Kidney tubule cell (primary cell): ENCODE results near the gene HOXD10.

ENCODE experiments used
- DNase-seq: peaks from one replicate; pipeline ENCODE4 v3.0.0-alpha.2; 2018; ENCODE audit warnings: low spot score

Gene HOXD10

GRCh38 chr2:176107731-176108181, 8.8 kb upstream of the HOXD10 start:
- no peak for DNase-seq

- no peak for DNase-seq
These were observed 7.2 kb upstream of the HOXD10 start for GRCh38 chr2:176109192-176109901.

GRCh38 chr2:176109946-176110345, 6.6 kb upstream of the HOXD10 start:
- no peak for DNase-seq

- no peak for DNase-seq
These were observed 5.9 kb upstream of the HOXD10 start for GRCh38 chr2:176110415-176111308.

GRCh38 chr2:176111309-176111663, 5.3 kb upstream of the HOXD10 start:
- peak; percentile 81 for DNase-seq

- DNase-seq = no peak
These were observed 4.7 kb upstream of the HOXD10 start for GRCh38 chr2:176111846-176112374.

- DNase-seq = no peak
These were observed 3.9 kb upstream of the HOXD10 start for GRCh38 chr2:176112375-176113302.

- DNase-seq = peak; percentile 58
These were observed 2.3 kb upstream of the HOXD10 start for GRCh38 chr2:176114120-176114929.

GRCh38 chr2:176114930-176115625, 1.5 kb upstream of the HOXD10 start:
- DNase-seq = no peak

GRCh38 chr2:176117162-176117822, 714 bp downstream of the HOXD10 start:
- peak; percentile 68 for DNase-seq

GRCh38 chr2:176117823-176118371, 1.3 kb downstream of the HOXD10 start:
- DNase-seq = no peak

- DNase-seq = peak; percentile 84
These were observed 2.2 kb downstream of the HOXD10 start for GRCh38 chr2:176118601-176119339.

- peak; percentile 53 for DNase-seq
These were observed 4.0 kb downstream of the HOXD10 start for GRCh38 chr2:176120364-176121189.

- peak; percentile 44 for DNase-seq
These were observed 4.8 kb downstream of the HOXD10 start for GRCh38 chr2:176121190-176122051.

- peak; percentile 81 for DNase-seq
These were observed 5.6 kb downstream of the HOXD10 start for GRCh38 chr2:176122052-176122682.

GRCh38 chr2:176122683-176123410, 6.3 kb downstream of the HOXD10 start, which contains the start of gene HOXD9:
Gene HOXD9, plus strand, starts transcription at chr2:176122719. Its CDS starts 50 bp downstream, at chr2:176122769.
- DNase-seq = peak; percentile 53
